ENCODE measurements around the gene ABCA4. TPM values are rescaled to one million over a fixed set of nuclear protein-coding genes. Genes with fewer than 3 reads are reported as not detected.

Gene ABCA4
- total RNA-seq, 1 donor from 2014 or later = 0.14 TPM

DNA sequence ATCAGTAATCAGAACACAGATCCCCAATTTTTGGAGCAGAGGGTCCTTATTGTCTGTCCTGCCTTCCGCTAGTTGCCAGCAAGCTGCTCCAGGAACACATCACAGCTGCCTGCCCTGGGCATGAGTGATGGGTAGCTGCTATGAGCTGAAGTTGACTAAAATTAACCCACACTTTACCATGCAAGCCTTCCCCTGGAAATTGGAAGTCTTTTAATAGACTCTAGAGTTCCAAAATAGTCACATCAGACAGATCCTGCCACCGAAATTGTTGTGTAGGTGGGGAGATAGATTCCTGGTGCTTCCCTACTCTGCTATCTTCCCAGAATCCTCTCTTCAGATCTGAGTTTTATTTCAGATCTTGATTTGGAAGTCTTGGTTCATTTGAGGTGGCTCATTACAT, 148.6 kb downstream of the ABCA4 start:
- no peak for DNase-seq (ENCODE audit: low read depth, low spot score)
- TF ChIP-seq, protein P1, sequence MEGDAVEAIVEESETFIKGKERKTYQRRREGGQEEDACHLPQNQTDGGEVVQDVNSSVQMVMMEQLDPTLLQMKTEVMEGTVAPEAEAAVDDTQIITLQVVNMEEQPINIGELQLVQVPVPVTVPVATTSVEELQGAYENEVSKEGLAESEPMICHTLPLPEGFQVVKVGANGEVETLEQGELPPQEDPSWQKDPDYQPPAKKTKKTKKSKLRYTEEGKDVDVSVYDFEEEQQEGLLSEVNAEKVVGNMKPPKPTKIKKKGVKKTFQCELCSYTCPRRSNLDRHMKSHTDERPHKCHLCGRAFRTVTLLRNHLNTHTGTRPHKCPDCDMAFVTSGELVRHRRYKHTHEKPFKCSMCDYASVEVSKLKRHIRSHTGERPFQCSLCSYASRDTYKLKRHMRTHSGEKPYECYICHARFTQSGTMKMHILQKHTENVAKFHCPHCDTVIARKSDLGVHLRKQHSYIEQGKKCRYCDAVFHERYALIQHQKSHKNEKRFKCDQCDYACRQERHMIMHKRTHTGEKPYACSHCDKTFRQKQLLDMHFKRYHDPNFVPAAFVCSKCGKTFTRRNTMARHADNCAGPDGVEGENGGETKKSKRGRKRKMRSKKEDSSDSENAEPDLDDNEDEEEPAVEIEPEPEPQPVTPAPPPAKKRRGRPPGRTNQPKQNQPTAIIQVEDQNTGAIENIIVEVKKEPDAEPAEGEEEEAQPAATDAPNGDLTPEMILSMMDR (conservative IDR thresholded peaks at IDR 0.05) = no peak
- H3K36me3 Mint-ChIP-seq (ENCODE audit: low read depth) = no peaks in the 10 kb centered on the region
- H3K27ac Mint-ChIP-seq (ENCODE audit: unreplicated experiment) = no peak overlapping the region
- H3K9me3 Mint-ChIP-seq = no peaks in the 10 kb centered on the region
- H3K27me3 Mint-ChIP-seq (ENCODE audit: low read depth) = no peaks in the 10 kb centered on the region
- H3K4me3 Mint-ChIP-seq = no peak overlapping the region
- no peaks in the 10 kb centered on the region for H3K4me1 Mint-ChIP-seq

DNA sequence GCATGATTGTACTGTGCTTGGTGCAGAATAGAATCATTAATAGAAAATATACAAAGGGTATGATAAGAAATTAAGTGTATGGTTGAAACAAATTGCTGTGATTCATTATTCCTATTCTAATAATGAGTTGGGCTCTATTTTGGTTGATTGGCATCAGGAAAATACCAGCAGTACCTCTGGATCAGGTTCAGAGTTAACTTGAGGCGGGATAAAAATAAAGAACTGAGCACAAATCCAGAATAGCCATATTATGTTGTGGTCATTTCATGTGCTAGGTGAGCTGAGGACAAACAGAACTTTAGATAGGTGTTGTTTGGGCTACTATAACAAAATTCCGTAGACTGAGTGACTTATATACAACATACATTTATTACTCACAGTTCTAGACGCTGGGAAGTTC, 151.1 kb downstream of the ABCA4 start:
- Mint-ChIP-seq H3K27me3 (ENCODE audit: low read depth) (no peaks in the 10 kb centered on the region), H3K9me3 (no peaks in the 10 kb centered on the region), H3K36me3 (ENCODE audit: low read depth) (no peaks in the 10 kb centered on the region), H3K4me3 (no peak overlapping the region), H3K27ac (ENCODE audit: unreplicated experiment) (no peak overlapping the region), H3K4me1 (peaks cover 3% of the 10 kb centered on the region)
- DNase-seq (ENCODE audit: low read depth, low spot score) = no peak
- TF ChIP-seq, protein P1 (conservative IDR thresholded peaks at IDR 0.05) = no peak

DNA sequence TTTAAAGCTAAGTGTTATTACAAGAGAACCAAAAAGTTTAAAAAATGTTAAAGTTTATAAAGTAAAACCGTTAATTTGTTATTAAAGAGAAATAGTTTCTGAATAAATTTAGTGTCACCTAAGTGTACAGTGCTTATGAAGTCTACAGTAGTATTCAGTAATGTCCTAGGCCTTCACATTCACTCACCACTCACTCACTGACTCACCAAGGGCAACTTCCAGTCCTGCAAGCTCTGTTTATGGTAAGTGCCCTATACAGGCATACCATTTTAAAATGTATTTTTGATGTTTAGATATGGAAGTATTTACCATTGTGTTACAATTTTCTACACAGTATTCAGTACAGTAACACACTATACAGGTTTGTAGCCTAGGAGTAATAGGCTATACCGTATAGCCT, 151.6 kb downstream of the ABCA4 start:
- H3K27ac Mint-ChIP-seq (ENCODE audit: unreplicated experiment) = no peak overlapping the region
- H3K9me3 Mint-ChIP-seq = no peaks in the 10 kb centered on the region
- H3K27me3 Mint-ChIP-seq (ENCODE audit: low read depth) = no peaks in the 10 kb centered on the region

DNA sequence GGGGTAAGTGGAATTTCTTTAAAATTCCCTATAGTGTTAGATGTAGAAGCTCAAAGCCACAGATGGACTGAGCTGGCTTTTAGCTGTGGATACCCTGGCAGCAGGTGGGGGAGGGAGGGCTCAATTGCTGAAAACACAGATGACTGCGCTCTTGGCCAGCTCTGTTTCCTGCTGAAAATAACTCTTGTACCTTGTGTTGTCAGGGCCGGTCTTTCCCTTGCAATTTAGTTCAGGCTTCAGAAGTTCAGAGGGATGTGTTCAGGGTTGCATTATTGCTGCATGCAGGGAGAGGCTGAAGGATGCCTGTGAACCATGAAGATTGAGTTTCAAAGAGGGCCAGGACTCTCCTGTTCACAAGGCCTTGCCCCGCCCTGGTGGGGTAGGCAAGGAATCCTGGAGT, 153.6 kb downstream of the ABCA4 start:
- no peaks in the 10 kb centered on the region for H3K27me3 Mint-ChIP-seq (ENCODE audit: low read depth)
- no peaks in the 10 kb centered on the region for H3K9me3 Mint-ChIP-seq
- DNase-seq (ENCODE audit: low read depth, low spot score) = no peak
- no peak overlapping the region for H3K27ac Mint-ChIP-seq (ENCODE audit: unreplicated experiment)
- H3K4me3 Mint-ChIP-seq = no peak overlapping the region
- no peaks in the 10 kb centered on the region for H3K36me3 Mint-ChIP-seq (ENCODE audit: low read depth)
- peaks cover 4% of the 10 kb centered on the region for H3K4me1 Mint-ChIP-seq
- TF ChIP-seq, protein P1 (conservative IDR thresholded peaks at IDR 0.05) = no peak

More for the DNA sequence above, 151.6 kb downstream of the ABCA4 start:
- TF ChIP-seq, protein P1 (conservative IDR thresholded peaks at IDR 0.05) = no peak
- no peak for DNase-seq (ENCODE audit: low read depth, low spot score)
- peaks cover 4% of the 10 kb centered on the region for H3K4me1 Mint-ChIP-seq
- no peak overlapping the region for H3K4me3 Mint-ChIP-seq
- H3K36me3 Mint-ChIP-seq (ENCODE audit: low read depth) = no peaks in the 10 kb centered on the region

DNA sequence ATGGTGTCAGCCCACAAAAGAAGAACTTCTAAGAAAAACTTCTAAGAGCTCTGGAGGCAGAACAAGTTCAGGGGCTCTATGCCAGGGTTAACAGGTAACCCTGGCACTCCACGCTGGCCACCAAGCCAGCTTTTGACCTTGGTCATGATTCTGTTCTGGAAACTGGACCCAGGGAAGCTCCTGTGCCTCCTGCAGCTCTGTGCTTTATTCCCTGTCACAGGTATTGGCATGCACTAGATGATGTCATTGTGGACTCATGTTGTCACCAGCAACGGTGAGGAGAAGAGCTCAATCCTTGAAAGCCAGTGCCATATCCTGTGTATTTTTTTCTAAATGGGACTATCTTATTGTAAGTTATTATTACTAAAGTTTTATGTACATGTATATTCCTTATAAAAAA, 155.1 kb downstream of the ABCA4 start:
- TF ChIP-seq, protein P1 (conservative IDR thresholded peaks at IDR 0.05) = no peak
- Mint-ChIP-seq H3K9me3 (no peaks in the 10 kb centered on the region), H3K27ac (ENCODE audit: unreplicated experiment) (no peak overlapping the region), H3K4me3 (no peak overlapping the region), H3K36me3 (ENCODE audit: low read depth) (no peaks in the 10 kb centered on the region), H3K4me1 (peaks cover 4% of the 10 kb centered on the region), H3K27me3 (ENCODE audit: low read depth) (no peaks in the 10 kb centered on the region)
- no peak for DNase-seq (ENCODE audit: low read depth, low spot score)

DNA sequence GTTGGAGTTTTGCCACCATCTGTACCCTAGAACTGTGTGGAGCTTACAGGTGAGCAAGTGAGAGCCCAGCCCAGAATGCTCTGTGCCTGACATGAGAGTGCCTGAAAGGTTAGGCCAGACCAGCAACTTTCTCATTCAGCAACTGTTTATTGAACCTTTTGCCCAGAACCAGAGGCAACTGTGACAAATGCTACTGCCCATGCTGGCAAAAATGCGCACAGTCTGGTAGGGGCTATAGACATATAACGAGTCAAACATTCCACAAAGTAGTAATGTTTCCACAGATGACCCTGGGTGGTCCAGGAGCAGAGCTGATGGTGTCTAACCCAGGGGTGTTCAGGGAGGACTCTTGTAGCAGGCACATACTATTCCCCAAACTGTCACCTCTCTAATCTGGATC, 155.7 kb downstream of the ABCA4 start:
- no peak overlapping the region for H3K4me3 Mint-ChIP-seq
- no peak for DNase-seq (ENCODE audit: low read depth, low spot score)
- no peaks in the 10 kb centered on the region for H3K27me3 Mint-ChIP-seq (ENCODE audit: low read depth)
- no peaks in the 10 kb centered on the region for H3K36me3 Mint-ChIP-seq (ENCODE audit: low read depth)
- no peaks in the 10 kb centered on the region for H3K9me3 Mint-ChIP-seq
- peaks cover 4% of the 10 kb centered on the region for H3K4me1 Mint-ChIP-seq
- no peak overlapping the region for H3K27ac Mint-ChIP-seq (ENCODE audit: unreplicated experiment)
- TF ChIP-seq, protein P1 (conservative IDR thresholded peaks at IDR 0.05) = no peak
